Measurements from ENCODE around the gene SLC7A1.
A peak's percentile ranks its signal among the peaks of the same experiment; 100 is the strongest.

The SLC7A1 gene

GRCh38 chr13:29594303-29594709, 1.2 kb downstream of the SLC7A1 start:
- H3K27ac Mint-ChIP-seq, result peak overlapping the region; percentile 95 to 99
- ATAC-seq (peak; percentile 46), DNase-seq (peak in 1 of 2 donors; percentile 59)
- peak overlapping the region; percentile 88 to 90 for H3K4me3 Mint-ChIP-seq
- H3K27me3 Mint-ChIP-seq, result peaks cover 8% of the 10 kb centered on the region
- no peaks in the 10 kb centered on the region for H3K9me3 Mint-ChIP-seq
- H3K4me1 Mint-ChIP-seq, result peaks cover 59% of the 10 kb centered on the region

- H3K4me3 Mint-ChIP-seq, result peak overlapping the region; percentile 88 to 90
- DNase-seq (no peak), ATAC-seq (no peak)
- H3K9me3 Mint-ChIP-seq, result no peaks in the 10 kb centered on the region
- peaks cover 8% of the 10 kb centered on the region for H3K27me3 Mint-ChIP-seq
- H3K4me1 Mint-ChIP-seq, result peaks cover 64% of the 10 kb centered on the region
- H3K27ac Mint-ChIP-seq, result peak overlapping the region; percentile 95 to 99
Observed at GRCh38 chr13:29593605-29594297, 1.7 kb downstream of the SLC7A1 start.

- DNase-seq, result no peak
- Mint-ChIP-seq H3K27ac (peak overlapping the region in 1 of 2 donors; percentile 42), H3K4me3 (peak overlapping the region in 1 of 2 donors; percentile 42), H3K4me1 (peaks cover 84% of the 10 kb centered on the region), H3K27me3 (no peaks in the 10 kb centered on the region), H3K9me3 (no peaks in the 10 kb centered on the region)
- no peak for ATAC-seq
Observed at GRCh38 chr13:29591310-29591709, 4.2 kb downstream of the SLC7A1 start.

- Mint-ChIP-seq H3K27me3 (no peaks in the 10 kb centered on the region), H3K4me1 (peaks cover 89% of the 10 kb centered on the region), H3K27ac (peak overlapping the region in 1 of 2 donors; percentile 7), H3K9me3 (no peaks in the 10 kb centered on the region), H3K4me3 (peak overlapping the region in 1 of 2 donors; percentile 26)
- no peak for DNase-seq
- no peak for ATAC-seq
Observed at GRCh38 chr13:29589967-29590366, 5.5 kb downstream of the SLC7A1 start.

GRCh38 chr13:29589234-29589633, 6.3 kb downstream of the SLC7A1 start:
- Mint-ChIP-seq H3K27me3 (no peaks in the 10 kb centered on the region), H3K9me3 (no peaks in the 10 kb centered on the region), H3K4me1 (peaks cover 89% of the 10 kb centered on the region), H3K4me3 (no peak overlapping the region), H3K27ac (no peak overlapping the region)
- ATAC-seq, result no peak
- no peak for DNase-seq

GRCh38 chr13:29587645-29588044, 7.8 kb downstream of the SLC7A1 start:
- Mint-ChIP-seq H3K9me3 (no peaks in the 10 kb centered on the region), H3K4me3 (no peak overlapping the region), H3K27me3 (no peaks in the 10 kb centered on the region), H3K4me1 (peaks cover 85% of the 10 kb centered on the region), H3K27ac (no peak overlapping the region)
- ATAC-seq (no peak), DNase-seq (no peak)

- peaks cover 75% of the 10 kb centered on the region for H3K4me1 Mint-ChIP-seq
- ATAC-seq, result no peak
- no peak overlapping the region for H3K27ac Mint-ChIP-seq
- DNase-seq, result no peak
- H3K4me3 Mint-ChIP-seq, result no peak overlapping the region
- H3K9me3 Mint-ChIP-seq, result no peaks in the 10 kb centered on the region
- no peaks in the 10 kb centered on the region for H3K27me3 Mint-ChIP-seq
Observed at GRCh38 chr13:29583073-29583785, 12.3 kb downstream of the SLC7A1 start.

- peaks cover 65% of the 10 kb centered on the region for H3K4me1 Mint-ChIP-seq
- H3K27me3 Mint-ChIP-seq, result no peaks in the 10 kb centered on the region
- DNase-seq (no peak), ATAC-seq (no peak)
- H3K9me3 Mint-ChIP-seq, result no peaks in the 10 kb centered on the region
- H3K27ac Mint-ChIP-seq, result no peak overlapping the region
- H3K4me3 Mint-ChIP-seq, result no peak overlapping the region
Observed at GRCh38 chr13:29582171-29582570, 13.3 kb downstream of the SLC7A1 start.

- Mint-ChIP-seq H3K4me3 (no peak overlapping the region), H3K27me3 (no peaks in the 10 kb centered on the region), H3K27ac (peak overlapping the region in 1 of 2 donors; percentile 74), H3K9me3 (no peaks in the 10 kb centered on the region), H3K4me1 (peaks cover 60% of the 10 kb centered on the region)
- DNase-seq (no peak), ATAC-seq (no peak)
Observed at GRCh38 chr13:29581666-29582065, 13.8 kb downstream of the SLC7A1 start.

- H3K4me1 Mint-ChIP-seq, result peaks cover 51% of the 10 kb centered on the region
- H3K27me3 Mint-ChIP-seq, result no peaks in the 10 kb centered on the region
- peak overlapping the region in 1 of 2 donors; percentile 34 for H3K27ac Mint-ChIP-seq
- H3K4me3 Mint-ChIP-seq, result no peak overlapping the region
- no peak for DNase-seq
- ATAC-seq, result no peak
- H3K9me3 Mint-ChIP-seq, result no peaks in the 10 kb centered on the region
Observed at GRCh38 chr13:29579094-29579493, 16.4 kb downstream of the SLC7A1 start.

GRCh38 chr13:29578300-29579085, 17.0 kb downstream of the SLC7A1 start:
- Mint-ChIP-seq H3K27ac (no peak overlapping the region), H3K4me3 (no peak overlapping the region), H3K27me3 (no peaks in the 10 kb centered on the region), H3K9me3 (no peaks in the 10 kb centered on the region), H3K4me1 (peaks cover 52% of the 10 kb centered on the region)
- ATAC-seq (no peak), DNase-seq (no peak)

- no peaks in the 10 kb centered on the region for H3K9me3 Mint-ChIP-seq
- H3K27me3 Mint-ChIP-seq, result no peaks in the 10 kb centered on the region
- ATAC-seq, result no peak
- no peak overlapping the region for H3K27ac Mint-ChIP-seq
- H3K4me1 Mint-ChIP-seq, result peaks cover 52% of the 10 kb centered on the region
- no peak for DNase-seq
- no peak overlapping the region for H3K4me3 Mint-ChIP-seq
Observed at GRCh38 chr13:29577136-29578051, 18.1 kb downstream of the SLC7A1 start.

GRCh38 chr13:29576581-29576980, 18.9 kb downstream of the SLC7A1 start:
- H3K4me3 Mint-ChIP-seq, result no peak overlapping the region
- no peak for ATAC-seq
- no peak for DNase-seq
- no peaks in the 10 kb centered on the region for H3K27me3 Mint-ChIP-seq
- peaks cover 52% of the 10 kb centered on the region for H3K4me1 Mint-ChIP-seq
- no peaks in the 10 kb centered on the region for H3K9me3 Mint-ChIP-seq
- no peak overlapping the region for H3K27ac Mint-ChIP-seq

- DNase-seq, result no peak
- ATAC-seq, result no peak
- Mint-ChIP-seq H3K27ac (no peak overlapping the region), H3K27me3 (no peaks in the 10 kb centered on the region), H3K4me3 (no peak overlapping the region), H3K4me1 (peaks cover 44% of the 10 kb centered on the region), H3K9me3 (no peaks in the 10 kb centered on the region)
Observed at GRCh38 chr13:29575098-29575497, 20.4 kb downstream of the SLC7A1 start.

- peaks cover 55% of the 10 kb centered on the region for H3K4me1 Mint-ChIP-seq
- H3K9me3 Mint-ChIP-seq, result no peaks in the 10 kb centered on the region
- no peak for ATAC-seq
- H3K27me3 Mint-ChIP-seq, result no peaks in the 10 kb centered on the region
- H3K4me3 Mint-ChIP-seq, result no peak overlapping the region
- no peak for DNase-seq
- H3K27ac Mint-ChIP-seq, result peak overlapping the region; percentile 57 to 62
Observed at GRCh38 chr13:29573190-29573589, 22.3 kb downstream of the SLC7A1 start.

Measured in stimulated activated naive CD8-positive, alpha-beta T cell treated with anti-CD3 and anti-CD28 coated beads, Interleukin-15, amount 100 ng/mL, for 72 hours (primary cell).